ENCODE results near the gene GM2A.

DNA sequence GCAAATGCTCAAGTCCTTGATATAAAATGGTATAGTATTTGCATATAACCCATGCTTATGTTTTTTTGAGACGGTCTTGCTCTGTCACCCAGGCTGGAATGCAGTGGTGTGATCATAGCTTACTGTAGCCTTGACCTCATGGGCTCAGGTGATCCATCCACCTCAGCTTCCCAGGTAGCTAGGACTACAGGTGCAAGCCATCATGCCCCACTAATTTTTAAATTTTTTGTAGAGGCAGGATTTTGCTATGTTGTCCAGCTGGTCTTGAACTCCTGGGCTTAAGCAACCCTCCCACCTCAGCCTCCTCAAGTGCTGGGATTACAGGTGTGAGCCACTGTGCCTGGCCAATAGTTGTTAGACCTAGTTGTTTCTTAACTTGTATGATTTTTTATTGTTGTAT is 33.3 kb downstream of the GM2A start:
- TF ChIP-seq, protein P1, sequence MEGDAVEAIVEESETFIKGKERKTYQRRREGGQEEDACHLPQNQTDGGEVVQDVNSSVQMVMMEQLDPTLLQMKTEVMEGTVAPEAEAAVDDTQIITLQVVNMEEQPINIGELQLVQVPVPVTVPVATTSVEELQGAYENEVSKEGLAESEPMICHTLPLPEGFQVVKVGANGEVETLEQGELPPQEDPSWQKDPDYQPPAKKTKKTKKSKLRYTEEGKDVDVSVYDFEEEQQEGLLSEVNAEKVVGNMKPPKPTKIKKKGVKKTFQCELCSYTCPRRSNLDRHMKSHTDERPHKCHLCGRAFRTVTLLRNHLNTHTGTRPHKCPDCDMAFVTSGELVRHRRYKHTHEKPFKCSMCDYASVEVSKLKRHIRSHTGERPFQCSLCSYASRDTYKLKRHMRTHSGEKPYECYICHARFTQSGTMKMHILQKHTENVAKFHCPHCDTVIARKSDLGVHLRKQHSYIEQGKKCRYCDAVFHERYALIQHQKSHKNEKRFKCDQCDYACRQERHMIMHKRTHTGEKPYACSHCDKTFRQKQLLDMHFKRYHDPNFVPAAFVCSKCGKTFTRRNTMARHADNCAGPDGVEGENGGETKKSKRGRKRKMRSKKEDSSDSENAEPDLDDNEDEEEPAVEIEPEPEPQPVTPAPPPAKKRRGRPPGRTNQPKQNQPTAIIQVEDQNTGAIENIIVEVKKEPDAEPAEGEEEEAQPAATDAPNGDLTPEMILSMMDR (IDR thresholded peaks at IDR 0.05), result no peak
- no peak for TF ChIP-seq POLR2A (IDR thresholded peaks at IDR 0.05)

All from testis (tissue), 2 donors.